Measurements from ENCODE around the gene EPB41L2. TPM values are rescaled to one million over a fixed set of nuclear protein-coding genes. Genes with fewer than 3 reads are reported as not detected.
"Not testable (repeated sequence)": the region's sequence is repeated elsewhere in the genome, so short reads cannot be mapped to it uniquely, and the experiment has no call there.

Gene EPB41L2
- total RNA-seq, 2 donors from 2014 or later, result 99.6 to 110 TPM

DNA sequence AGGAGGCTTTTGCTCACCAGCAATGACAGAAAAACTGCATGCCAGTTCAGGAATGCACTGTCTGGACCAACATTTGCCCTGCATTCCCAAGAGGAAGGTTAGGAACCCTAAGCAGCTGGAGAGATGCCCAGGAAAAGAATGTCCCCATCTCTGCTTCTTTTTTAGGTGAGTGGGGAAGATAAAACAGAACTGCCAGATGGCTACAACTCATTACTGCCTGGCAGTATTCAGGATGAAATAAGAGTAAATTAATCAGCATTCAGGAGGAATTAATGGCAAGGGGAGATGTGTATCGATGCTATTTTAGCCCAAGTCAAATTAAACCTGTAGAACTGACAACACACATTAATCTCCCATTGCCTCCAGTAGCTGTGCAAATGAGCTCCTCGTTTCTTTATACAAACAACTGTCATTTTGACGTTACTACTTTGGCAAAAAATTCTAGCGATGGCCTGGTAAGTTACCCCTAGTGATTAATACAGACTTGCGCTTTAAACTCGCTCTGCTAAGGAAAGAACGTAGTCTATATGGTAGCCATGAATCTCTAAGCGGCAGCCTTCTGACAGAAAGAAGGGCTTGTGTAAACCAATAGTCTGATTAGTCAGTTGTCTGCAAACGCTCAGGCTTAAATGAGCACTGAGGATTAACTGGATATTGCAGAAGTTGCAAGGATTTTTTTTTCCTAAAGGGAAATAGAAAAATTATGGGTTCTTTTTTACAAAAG lies 252.6 kb downstream of the EPB41L2 start:
- Histone ChIP-seq H3K9me3 (no peaks in the 10 kb centered on the region), H3K4me1 (ENCODE audit: control insufficient read depth in 1 of 2, low read depth in 2 of 2) (no peaks in the 10 kb centered on the region), H3K36me3 (no peaks in the 10 kb centered on the region), H3K27ac (no peak overlapping the region), H3K4me3 (no peak overlapping the region), H3K27me3 (replicated peaks; ENCODE audit: insufficient read depth) (no peaks in the 10 kb centered on the region)
- TF ChIP-seq, protein P1, sequence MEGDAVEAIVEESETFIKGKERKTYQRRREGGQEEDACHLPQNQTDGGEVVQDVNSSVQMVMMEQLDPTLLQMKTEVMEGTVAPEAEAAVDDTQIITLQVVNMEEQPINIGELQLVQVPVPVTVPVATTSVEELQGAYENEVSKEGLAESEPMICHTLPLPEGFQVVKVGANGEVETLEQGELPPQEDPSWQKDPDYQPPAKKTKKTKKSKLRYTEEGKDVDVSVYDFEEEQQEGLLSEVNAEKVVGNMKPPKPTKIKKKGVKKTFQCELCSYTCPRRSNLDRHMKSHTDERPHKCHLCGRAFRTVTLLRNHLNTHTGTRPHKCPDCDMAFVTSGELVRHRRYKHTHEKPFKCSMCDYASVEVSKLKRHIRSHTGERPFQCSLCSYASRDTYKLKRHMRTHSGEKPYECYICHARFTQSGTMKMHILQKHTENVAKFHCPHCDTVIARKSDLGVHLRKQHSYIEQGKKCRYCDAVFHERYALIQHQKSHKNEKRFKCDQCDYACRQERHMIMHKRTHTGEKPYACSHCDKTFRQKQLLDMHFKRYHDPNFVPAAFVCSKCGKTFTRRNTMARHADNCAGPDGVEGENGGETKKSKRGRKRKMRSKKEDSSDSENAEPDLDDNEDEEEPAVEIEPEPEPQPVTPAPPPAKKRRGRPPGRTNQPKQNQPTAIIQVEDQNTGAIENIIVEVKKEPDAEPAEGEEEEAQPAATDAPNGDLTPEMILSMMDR (IDR thresholded peaks at IDR 0.05), result no peak
- DNase-seq (ENCODE audit: low spot score), result no peak
- no peak for ATAC-seq (ENCODE audit: insufficient number of reproducible peaks, low FRiP score, low read depth)

DNA sequence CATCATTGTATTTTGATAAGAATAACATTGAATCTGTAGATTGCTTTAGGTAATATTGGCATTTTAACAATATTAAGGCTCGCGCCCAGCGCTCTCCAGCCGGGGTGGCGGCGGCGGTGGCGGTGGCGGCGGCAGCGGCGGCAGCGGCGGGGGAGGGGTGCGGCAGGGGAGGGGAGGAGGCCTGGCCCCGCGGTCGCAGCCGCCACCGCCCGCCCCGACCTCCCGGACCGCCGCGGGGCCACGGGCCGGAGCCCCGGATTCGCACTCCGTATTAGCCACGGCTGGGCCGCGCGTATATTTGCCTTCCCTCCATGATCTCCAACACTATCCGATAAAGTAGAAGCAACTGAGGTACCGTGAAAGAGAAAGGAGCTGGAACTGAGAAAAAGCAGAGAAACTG lies 261.7 kb downstream of the EPB41L2 start:
- DNase-seq (ENCODE audit: low spot score); H3K27me3 ChIP-seq (replicated peaks; ENCODE audit: insufficient read depth); H3K27ac ChIP-seq; H3K36me3 ChIP-seq; ATAC-seq (ENCODE audit: insufficient number of reproducible peaks, low FRiP score, low read depth); H3K4me3 ChIP-seq; H3K4me1 ChIP-seq (ENCODE audit: control insufficient read depth in 1 of 2, low read depth in 2 of 2); H3K9me3 ChIP-seq: not testable (repeated sequence)

DNA sequence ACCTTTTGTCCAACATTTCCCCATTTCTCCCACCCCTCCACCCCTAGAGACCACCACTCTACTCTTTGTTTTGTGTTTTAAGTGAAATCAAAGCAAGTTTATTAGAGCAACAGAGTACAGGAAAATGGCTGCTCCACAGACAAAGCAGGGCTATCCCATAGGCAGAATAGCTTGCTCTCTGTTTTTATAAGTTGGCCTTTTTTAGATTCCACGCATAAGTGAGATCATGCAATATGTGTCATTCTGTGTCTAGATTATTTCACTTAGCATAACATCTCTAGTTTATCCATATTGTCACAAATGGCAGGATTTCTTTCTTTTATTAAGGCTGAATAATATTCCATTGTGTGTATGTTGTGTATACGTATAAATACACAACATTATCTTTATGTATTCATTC lies 266.0 kb downstream of the EPB41L2 start:
- Histone ChIP-seq H3K36me3 (no peaks in the 10 kb centered on the region), H3K4me3 (no peak overlapping the region), H3K9me3 (no peaks in the 10 kb centered on the region), H3K27me3 (replicated peaks; ENCODE audit: insufficient read depth) (no peaks in the 10 kb centered on the region), H3K4me1 (ENCODE audit: control insufficient read depth in 1 of 2, low read depth in 2 of 2) (no peaks in the 10 kb centered on the region), H3K27ac (no peak overlapping the region)
- DNase-seq (ENCODE audit: low spot score) (no peak), ATAC-seq (ENCODE audit: insufficient number of reproducible peaks, low FRiP score, low read depth) (no peak)
- TF ChIP-seq, protein P1 (IDR thresholded peaks at IDR 0.05), result no peak

DNA sequence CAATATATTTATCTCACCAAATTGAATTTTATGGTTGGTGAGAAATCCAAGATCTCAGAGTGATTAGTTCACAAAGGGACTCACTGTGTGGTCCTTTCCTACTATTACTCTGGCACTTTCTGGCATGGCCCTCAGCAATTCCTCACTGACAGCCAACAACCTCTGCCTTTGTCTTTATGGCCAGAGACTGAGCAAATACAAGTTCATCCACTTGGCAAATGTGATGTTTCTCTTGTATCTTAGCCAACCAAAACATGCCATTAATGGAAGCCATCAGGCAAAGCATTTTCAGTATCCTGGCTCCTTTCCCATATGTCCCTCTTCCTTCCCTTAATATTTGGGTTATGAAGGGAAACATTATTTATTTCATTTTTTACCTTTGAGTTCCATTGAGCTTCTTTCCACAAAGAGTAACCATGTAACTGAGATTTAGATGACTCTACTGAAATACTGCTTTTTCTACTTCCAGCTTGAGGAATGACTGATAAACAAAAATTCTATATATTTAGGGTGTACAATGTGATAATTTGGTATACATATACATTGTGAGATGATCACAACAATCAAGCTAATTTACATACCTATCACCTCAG lies 266.6 kb downstream of the EPB41L2 start:
- Histone ChIP-seq H3K4me1 (ENCODE audit: control insufficient read depth in 1 of 2, low read depth in 2 of 2) (no peaks in the 10 kb centered on the region), H3K9me3 (no peaks in the 10 kb centered on the region), H3K27ac (no peak overlapping the region), H3K36me3 (no peaks in the 10 kb centered on the region), H3K27me3 (replicated peaks; ENCODE audit: insufficient read depth) (no peaks in the 10 kb centered on the region), H3K4me3 (no peak overlapping the region)
- DNase-seq (ENCODE audit: low spot score) (no peak), ATAC-seq (ENCODE audit: insufficient number of reproducible peaks, low FRiP score, low read depth) (no peak)
- TF ChIP-seq, protein P1 (IDR thresholded peaks at IDR 0.05), result no peak

DNA sequence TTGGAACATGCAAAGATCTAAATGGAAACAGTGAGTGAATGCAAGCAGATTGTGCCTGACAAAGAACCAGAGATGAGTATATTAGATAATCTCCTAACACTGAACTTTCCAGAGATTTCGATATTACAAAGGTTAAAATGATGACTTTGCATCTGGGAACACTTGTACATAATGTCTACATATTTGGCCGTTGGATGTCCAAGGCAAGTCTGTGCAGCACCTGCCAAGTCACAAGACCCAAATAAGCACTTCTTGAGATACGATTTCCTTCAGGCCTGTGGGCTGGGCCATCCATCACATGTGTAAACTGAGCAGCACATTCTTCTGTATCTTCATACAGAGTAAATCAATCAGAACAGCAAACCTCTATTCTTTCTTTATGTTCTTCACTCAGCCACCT lies 268.3 kb downstream of the EPB41L2 start:
- no peaks in the 10 kb centered on the region for H3K9me3 ChIP-seq
- no peak for DNase-seq (ENCODE audit: low spot score)
- no peak overlapping the region for H3K27ac ChIP-seq
- ATAC-seq (ENCODE audit: insufficient number of reproducible peaks, low FRiP score, low read depth), result no peak
- no peaks in the 10 kb centered on the region for H3K4me1 ChIP-seq (ENCODE audit: control insufficient read depth in 1 of 2, low read depth in 2 of 2)
- H3K36me3 ChIP-seq, result no peaks in the 10 kb centered on the region
- no peak overlapping the region for H3K4me3 ChIP-seq
- TF ChIP-seq, protein P1 (IDR thresholded peaks at IDR 0.05), result no peak
- H3K27me3 ChIP-seq (replicated peaks; ENCODE audit: insufficient read depth), result no peaks in the 10 kb centered on the region
